KMS-11 (cell line): ENCODE results near the gene NMRAL1.

Experiments
- H2AFZ ChIP-seq: fragments of 200-600 bp; sonication (generic); 2 replicates; pipeline ENCODE4 v1.6.1; 2016; ENCODE audit warnings: antibody characterized with exemption, mixed run types, low read depth
- H3K27ac ChIP-seq: fragments of 200-600 bp; sonication (generic); 2 replicates; pipeline ENCODE4 v1.6.1; 2016; ENCODE audit warnings: mild to moderate bottlenecking, mixed run types
- H3K27me3 ChIP-seq: fragments of 200-600 bp; sonication (generic); 2 replicates; pipeline ENCODE4 v1.6.1; 2017; ENCODE audit warnings: mild to moderate bottlenecking, low read depth, mixed run types, moderate library complexity; ENCODE audit not compliant: insufficient read depth
- H3K36me3 ChIP-seq: fragments of 200-600 bp; sonication (generic); 2 replicates; pipeline ENCODE4 v1.6.1; 2017; ENCODE audit warnings: mild to moderate bottlenecking, mixed run types; ENCODE audit not compliant: insufficient read depth
- H3K4me1 ChIP-seq: fragments of 200-600 bp; sonication (generic); 2 replicates; pipeline ENCODE4 v1.6.1; 2016; ENCODE audit warnings: mild to moderate bottlenecking, low read depth, mixed run types; ENCODE audit not compliant: poor library complexity, severe bottlenecking
- H3K4me2 ChIP-seq: fragments of 200-600 bp; sonication (generic); 2 replicates; pipeline ENCODE4 v1.7.0; 2016; ENCODE audit warnings: mild to moderate bottlenecking, mixed run types
- H3K4me3 ChIP-seq: fragments of 200-600 bp; sonication (generic); IDR thresholded peaks from 2 replicates; pipeline ENCODE4 v1.6.1; 2017; ENCODE audit warnings: low read depth, low read length, mixed read lengths; ENCODE audit not compliant: insufficient read depth
- H3K79me2 ChIP-seq: fragments of 200-600 bp; sonication (generic); 2 replicates; pipeline ENCODE4 v1.6.1; 2016; ENCODE audit warnings: low read depth, mixed run types; ENCODE audit not compliant: insufficient read depth
- H3K9ac ChIP-seq: fragments of 200-600 bp; sonication (generic); 2 replicates; pipeline ENCODE4 v1.6.1; 2016; ENCODE audit warnings: mild to moderate bottlenecking, mixed run types
- H4K20me1 ChIP-seq: fragments of 200-600 bp; sonication (generic); 2 replicates; pipeline ENCODE4 v1.6.1; 2016; ENCODE audit warnings: mild to moderate bottlenecking, mixed run types; ENCODE audit not compliant: insufficient read depth
- CTCF ChIP-seq: fragments of 200-600 bp; sonication (generic); conservative IDR thresholded peaks from 2 replicates; pipeline ENCODE4 v1.6.1; 2017; ENCODE audit warnings: low read depth, mild to moderate bottlenecking, antibody characterized with exemption, low read length, moderate library complexity, mixed read lengths

Gene NMRAL1

GRCh38 chr16:4500272-4500671 is 25.8 kb upstream of the NMRAL1 start:
- no peak for TF ChIP-seq CTCF
- Histone ChIP-seq H4K20me1 (no peaks in the 10 kb centered on the region), H3K36me3 (no peaks in the 10 kb centered on the region), H3K4me2 (no peak overlapping the region), H3K4me3 (no peak overlapping the region), H3K79me2 (no peaks in the 10 kb centered on the region), H2AFZ (no peak overlapping the region), H3K9ac (no peak overlapping the region), H3K27me3 (no peaks in the 10 kb centered on the region), H3K27ac (no peak overlapping the region), H3K4me1 (no peaks in the 10 kb centered on the region)

- Histone ChIP-seq H3K9ac (no peak overlapping the region), H3K79me2 (no peaks in the 10 kb centered on the region), H3K36me3 (no peaks in the 10 kb centered on the region), H3K4me3 (no peak overlapping the region), H3K4me2 (no peak overlapping the region), H4K20me1 (no peaks in the 10 kb centered on the region), H3K27me3 (no peaks in the 10 kb centered on the region), H3K4me1 (no peaks in the 10 kb centered on the region), H3K27ac (no peak overlapping the region), H2AFZ (no peak overlapping the region)
- no peak for TF ChIP-seq CTCF
These were observed 24.8 kb upstream of the NMRAL1 start for GRCh38 chr16:4499196-4499555.

GRCh38 chr16:4498546-4499195 is 24.2 kb upstream of the NMRAL1 start:
- Histone ChIP-seq H4K20me1 (no peaks in the 10 kb centered on the region), H3K9ac (no peak overlapping the region), H3K4me3 (no peak overlapping the region), H3K36me3 (no peaks in the 10 kb centered on the region), H3K79me2 (no peaks in the 10 kb centered on the region), H3K4me1 (no peaks in the 10 kb centered on the region), H3K27me3 (no peaks in the 10 kb centered on the region), H3K4me2 (no peak overlapping the region), H2AFZ (no peak overlapping the region), H3K27ac (no peak overlapping the region)
- no peak for TF ChIP-seq CTCF

GRCh38 chr16:4496305-4496704 is 21.9 kb upstream of the NMRAL1 start:
- Histone ChIP-seq H3K9ac (no peak overlapping the region), H3K4me1 (no peaks in the 10 kb centered on the region), H3K4me3 (no peak overlapping the region), H3K27ac (no peak overlapping the region), H3K79me2 (no peaks in the 10 kb centered on the region), H2AFZ (no peak overlapping the region), H4K20me1 (no peaks in the 10 kb centered on the region), H3K4me2 (no peak overlapping the region), H3K36me3 (no peaks in the 10 kb centered on the region), H3K27me3 (no peaks in the 10 kb centered on the region)
- no peak for TF ChIP-seq CTCF
